Heart right ventricle (tissue), 16 donors: ENCODE data around the gene TRPM3. TPM values are rescaled to one million over a fixed set of nuclear protein-coding genes. Genes with fewer than 3 reads are reported as not detected.

Source experiments
- ATAC-seq, 8 donors: fragments of 200-7000 bp; cut with Tn5 transposase; one replicate each; pipeline ENCODE4 v1.9.1; 2020; ENCODE audit warnings: mild to moderate bottlenecking in 8 of 8, moderate library complexity in 8 of 8, moderate number of reproducible peaks in 1 of 8
- DNase-seq, 2 donors: peaks; one replicate each; pipeline ENCODE4 v3.0.0-alpha.2; 2020
- H3K27ac ChIP-seq, 10 donors: fragments of 200-600 bp; sonication (generic) in 2 of 10; one replicate each; pipeline versions ENCODE4 v1.5.0 to v1.8.0; 2020 to 2022; ENCODE audit warnings: mild to moderate bottlenecking in 3 of 10
- H3K27me3 ChIP-seq, 7 donors: fragments of 200-600 bp; one replicate each; pipeline ENCODE4 v1.8.0; 2021 to 2022; ENCODE audit warnings: mild to moderate bottlenecking in 2 of 7
- H3K36me3 ChIP-seq, 9 donors: fragments of 200-600 bp; sonication (generic) in 1 of 9; one replicate each; pipeline versions ENCODE4 v1.5.0 to v1.8.0; 2020 to 2022; ENCODE audit warnings: mild to moderate bottlenecking in 2 of 9
- H3K4me1 ChIP-seq, 9 donors: fragments of 200-600 bp; sonication (generic) in 1 of 9; one replicate each; pipeline versions ENCODE4 v1.5.0 to v1.8.0; 2020 to 2022; ENCODE audit warnings: mild to moderate bottlenecking in 4 of 9
- H3K4me3 ChIP-seq, 10 donors: fragments of 200-600 bp; sonication (generic) in 2 of 10; one replicate each; pipeline versions ENCODE4 v1.5.0 to v1.8.0; 2020 to 2022; ENCODE audit warnings: mild to moderate bottlenecking in 7 of 10, moderate library complexity in 2 of 10
- H3K9me3 ChIP-seq, 11 donors: fragments of 200-600 bp in 10 of 11; sonication (generic) in 2 of 11; one replicate each; pipeline versions ENCODE4 v1.5.0 to v1.8.0; 2013 to 2022; ENCODE audit warnings: mild to moderate bottlenecking in 2 of 11, control low read depth in 1 of 11, moderate library complexity in 1 of 11
- CTCF ChIP-seq, 9 donors: fragments of 200-600 bp; sonication (generic) in 2 of 9; IDR thresholded peaks; one replicate each; pipeline versions ENCODE4 v1.5.0 to v1.8.0; 2021 to 2022; ENCODE audit warnings: antibody characterized with exemption in 9 of 9, mild to moderate bottlenecking in 5 of 9, moderate library complexity in 1 of 9
- WGBS, 2 donors: extraction: QIAGEN DNeasy Blood & Tissue Kit; methylation state at CpG; one replicate each; pipeline ENCODE4 v1.1.7; 2013; ENCODE audit warnings: inconsistent platforms in 1 of 2; 5-methylcytosine and 5-hydroxymethylcytosine counted together
- intact Hi-C, 10 donors: fragments of 100-400 bp; cut with DNase I; formaldehyde crosslinking; loops; one replicate each; pipeline versions ENCODE4 v1.11.1 to v1.14.2; 2022
- polyA plus RNA-seq, 2 donors: library from polyadenylated mRNA; stranded (reverse); fragments of 200-250 nt; gene quantifications; one replicate each; pipeline ENCODE4 v1.2.3, GENCODE V29; 2013
- total RNA-seq, 10 donors: library from RNA; stranded (reverse); fragmentation: NEBNext Ultra II Directional in 3 of 10; extraction: Animal tissue kit (Norgen Biotek cat#: 25700) in 3 of 10; gene quantifications; one replicate each; pipeline versions ENCODE4 v1.2.1 to v1.2.4, GENCODE V29; 2021 to 2023
- donor health status: Arrhythmogenic right ventricular cardiomyopathy.
- donor health status: ischemic (EF 13 %, LVEDD 7.1; RV severe dilation, severe dysfunction).
- donor health status: healthy with polysubstance abuse.
- donor health status: DM: no; HTN: yes; CAD: no.
- donor health status: DM: no; HTN: no; CAD: no.
- donor health status: ischemic (EF 25% LVEDD 6.9; RV normal size, moderate dysfunction).
- donor health status: ischemic (EF 25% LVEDD 5.7; RV mildly dilated, moderate dysfunction).
- donor health status: healthy.
- donor health status: DM: yes; HTN: yes; CAD: no.
- donor health status: Ischemic cardiomyopathy.
- donor health status: ischemic (EF 35%, LVEDD 5.7; RV mildly dilated, moderate dysfunction).
- donor health status: nonischemic (EF 11% LVEDD 7.7; RV severe dilation, severe dysfunction).
- donor health status: DM: yes; HTN: yes; CAD: no.
- donor health status: PGD.
- donor health status: ischemic (EF 29% LVEDD 5.4; RV normal size, mild dysfunction).
- donor health status: nonischemic (EF 23%, LVEDD 6.1; RV moderate dilation, normal function).

Gene TRPM3
- total and polyA plus RNA-seq, 12 donors, result 0.05 to 1.3 (median 0.16) TPM; not detected in 1

DNA sequence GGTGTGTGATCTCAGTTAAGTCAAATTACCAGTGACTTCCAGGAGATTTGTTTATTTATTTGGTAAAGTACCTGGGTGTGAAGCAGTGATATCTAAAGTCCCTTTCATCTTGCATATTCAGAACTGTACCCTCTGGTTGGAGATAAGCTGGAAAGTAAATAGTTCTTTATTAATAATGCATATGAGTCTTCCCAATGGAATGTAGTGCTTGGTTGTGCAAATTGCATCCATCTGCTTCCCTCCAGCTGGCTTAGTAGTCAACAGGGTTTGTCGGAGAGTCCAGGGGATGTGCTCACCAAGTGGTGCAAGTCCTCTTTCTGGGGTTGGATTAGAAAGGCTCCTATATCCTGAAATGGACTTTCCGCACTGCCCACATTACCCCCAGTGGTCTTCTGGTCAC lies 42.0 kb downstream of the TRPM3 start:
- DNase-seq (no peak), ATAC-seq (no peak)
- no peaks in the 10 kb centered on the region for H3K36me3 ChIP-seq
- H3K4me3 ChIP-seq, result no peak overlapping the region
- WGBS, 2 donors, result 90 to 96% methylated on average over 2 of the region's 2 CpGs
- no peaks in the 10 kb centered on the region for H3K4me1 ChIP-seq
- TF ChIP-seq CTCF (IDR thresholded peaks at IDR 0.05), result no peak
- intact Hi-C loops, result no loop called here
- no peaks in the 10 kb centered on the region for H3K27me3 ChIP-seq
- H3K27ac ChIP-seq, result no peak overlapping the region
- H3K9me3 ChIP-seq, result no peaks in the 10 kb centered on the region

DNA sequence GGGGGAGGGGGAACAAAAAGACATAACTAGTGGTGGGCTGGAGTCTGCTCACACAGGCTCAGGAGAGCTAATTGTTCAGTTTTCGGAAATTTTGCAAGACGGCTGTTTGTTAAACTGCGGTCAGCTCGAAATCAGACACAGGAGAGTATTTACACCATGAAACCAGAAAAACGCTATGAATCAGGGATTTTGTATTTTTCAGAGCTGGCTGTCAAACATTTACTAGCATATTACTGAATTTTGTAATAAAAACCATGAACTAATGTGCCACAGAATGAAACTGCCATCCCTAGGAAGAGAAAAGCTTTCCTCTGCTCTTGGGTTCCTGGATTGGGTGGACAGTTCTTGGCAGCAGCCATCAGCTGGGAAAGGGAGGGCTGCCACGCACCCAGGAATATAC lies 45.3 kb downstream of the TRPM3 start:
- Histone ChIP-seq H3K4me1 (no peaks in the 10 kb centered on the region), H3K36me3 (no peaks in the 10 kb centered on the region), H3K27me3 (no peaks in the 10 kb centered on the region), H3K9me3 (no peaks in the 10 kb centered on the region), H3K27ac (no peak overlapping the region), H3K4me3 (no peak overlapping the region)
- intact Hi-C loops, result no loop called here
- ATAC-seq, result no peak
- 81 to 87% methylated on average over 6 of the region's 6 CpGs for WGBS, 2 donors
- no peak for DNase-seq
- no peak for TF ChIP-seq CTCF (IDR thresholded peaks at IDR 0.05)

- no peak for ATAC-seq
- 92 to 93% methylated on average over 2 of the region's 2 CpGs for WGBS, 2 donors
- intact Hi-C loops, result no loop called here
These were observed 47.9 kb downstream of the TRPM3 start for GRCh38 chr9:71073494-71073893.

DNA sequence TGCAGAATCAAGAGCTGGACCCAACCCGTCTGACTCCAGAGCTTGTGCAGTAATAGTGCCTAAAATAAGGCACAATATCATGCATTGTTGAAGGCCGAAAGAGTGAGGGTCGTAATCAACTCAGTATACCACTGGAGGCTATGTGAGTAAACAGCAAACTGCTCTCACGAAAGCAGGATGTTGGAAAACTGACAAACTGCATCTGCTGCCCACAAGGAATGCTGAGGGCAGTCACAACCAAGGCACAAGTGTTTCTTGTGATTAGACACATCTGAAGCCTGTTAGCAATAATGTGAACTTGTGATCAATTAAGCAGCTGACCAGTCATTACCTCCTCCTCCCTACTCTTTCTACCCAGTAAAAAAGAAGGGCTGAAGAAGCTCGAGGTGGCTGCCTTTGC lies 48.8 kb downstream of the TRPM3 start:
- intact Hi-C loops, result no loop called here
- no peak for TF ChIP-seq CTCF (IDR thresholded peaks at IDR 0.05)
- H3K27me3 ChIP-seq, result no peaks in the 10 kb centered on the region
- H3K36me3 ChIP-seq, result no peaks in the 10 kb centered on the region
- ATAC-seq (no peak), DNase-seq (no peak)
- no peaks in the 10 kb centered on the region for H3K4me1 ChIP-seq
- H3K4me3 ChIP-seq, result no peak overlapping the region
- 71 to 76% methylated on average over 5 of the region's 5 CpGs for WGBS, 2 donors
- H3K27ac ChIP-seq, result no peak overlapping the region
- no peaks in the 10 kb centered on the region for H3K9me3 ChIP-seq

More at GRCh38 chr9:71073494-71073893, 47.9 kb downstream of the TRPM3 start:
- Histone ChIP-seq H3K4me3 (no peak overlapping the region), H3K27me3 (no peaks in the 10 kb centered on the region), H3K4me1 (no peaks in the 10 kb centered on the region), H3K27ac (no peak overlapping the region), H3K9me3 (no peaks in the 10 kb centered on the region), H3K36me3 (no peaks in the 10 kb centered on the region)
- no peak for DNase-seq
- TF ChIP-seq CTCF (IDR thresholded peaks at IDR 0.05), result no peak

GRCh38 chr9:71071633-71072032 lies 49.8 kb downstream of the TRPM3 start:
- no peak for TF ChIP-seq CTCF (IDR thresholded peaks at IDR 0.05)
- no peaks in the 10 kb centered on the region for H3K9me3 ChIP-seq
- 76% methylated on average over 1 of the region's 1 CpG for WGBS, 2 donors
- H3K4me3 ChIP-seq, result no peak overlapping the region
- DNase-seq (no peak), ATAC-seq (no peak)
- H3K27ac ChIP-seq, result no peak overlapping the region
- intact Hi-C loops, result no loop called here
- H3K27me3 ChIP-seq, result peaks cover 0 to under 1% (median 0%) of the 10 kb centered on the region in 7 donors
- H3K36me3 ChIP-seq, result no peaks in the 10 kb centered on the region
- H3K4me1 ChIP-seq, result no peaks in the 10 kb centered on the region
